Measurements from ENCODE around the gene SDK2. TPM values are rescaled to one million over a fixed set of nuclear protein-coding genes. Genes with fewer than 3 reads are reported as not detected.

Gene SDK2
- total RNA-seq, 2 experiments from 2014 or later: 2.4 to 2.5 TPM

- ChIA-PET CTCF (no interaction called here), POLR2A (no interaction called here)
- no peaks in the 10 kb centered on the region for H3K36me3 Mint-ChIP-seq (ENCODE audit: low read depth)
- H3K9me3 Mint-ChIP-seq: no peaks in the 10 kb centered on the region
- peaks cover 6% of the 10 kb centered on the region for H3K27me3 Mint-ChIP-seq
- H3K4me3 Mint-ChIP-seq: no peak overlapping the region
- no peaks in the 10 kb centered on the region for H3K4me1 Mint-ChIP-seq
- DNase-seq: no peak
- no peak overlapping the region for H3K27ac Mint-ChIP-seq
These were observed 133.1 kb downstream of the SDK2 start for GRCh38 chr17:73510981-73511718.

GRCh38 chr17:73508931-73509605 lies 135.2 kb downstream of the SDK2 start:
- no peak overlapping the region for H3K4me3 Mint-ChIP-seq
- no peaks in the 10 kb centered on the region for H3K36me3 Mint-ChIP-seq (ENCODE audit: low read depth)
- peaks cover 6% of the 10 kb centered on the region for H3K27me3 Mint-ChIP-seq
- H3K27ac Mint-ChIP-seq: no peak overlapping the region
- no peaks in the 10 kb centered on the region for H3K4me1 Mint-ChIP-seq
- CTCF ChIA-PET: no interaction called here
- DNase-seq: no peak
- no peaks in the 10 kb centered on the region for H3K9me3 Mint-ChIP-seq
- POLR2A ChIA-PET: no interaction called here

- CTCF ChIA-PET: no interaction called here
- POLR2A ChIA-PET: no interaction called here
- no peak for DNase-seq
- Mint-ChIP-seq H3K9me3 (no peaks in the 10 kb centered on the region), H3K36me3 (ENCODE audit: low read depth) (no peaks in the 10 kb centered on the region), H3K4me3 (no peak overlapping the region), H3K27me3 (peaks cover 4% of the 10 kb centered on the region), H3K4me1 (no peaks in the 10 kb centered on the region), H3K27ac (no peak overlapping the region)
These were observed 136.0 kb downstream of the SDK2 start for GRCh38 chr17:73508057-73508930.

- no peaks in the 10 kb centered on the region for H3K36me3 Mint-ChIP-seq (ENCODE audit: low read depth)
- ChIA-PET CTCF (no interaction called here), POLR2A (no interaction called here)
- no peaks in the 10 kb centered on the region for H3K4me1 Mint-ChIP-seq
- H3K4me3 Mint-ChIP-seq: no peak overlapping the region
- no peak overlapping the region for H3K27ac Mint-ChIP-seq
- DNase-seq: no peak
- no peaks in the 10 kb centered on the region for H3K27me3 Mint-ChIP-seq
- H3K9me3 Mint-ChIP-seq: no peaks in the 10 kb centered on the region
These were observed 137.5 kb downstream of the SDK2 start for GRCh38 chr17:73506470-73507435.

GRCh38 chr17:73503560-73503959 lies 140.7 kb downstream of the SDK2 start:
- Mint-ChIP-seq H3K27me3 (no peaks in the 10 kb centered on the region), H3K27ac (no peak overlapping the region), H3K4me1 (no peaks in the 10 kb centered on the region), H3K36me3 (ENCODE audit: low read depth) (no peaks in the 10 kb centered on the region), H3K9me3 (no peaks in the 10 kb centered on the region), H3K4me3 (no peak overlapping the region)
- ChIA-PET POLR2A (no interaction called here), CTCF (no interaction called here)
- DNase-seq: no peak

- no peaks in the 10 kb centered on the region for H3K36me3 Mint-ChIP-seq (ENCODE audit: low read depth)
- H3K27ac Mint-ChIP-seq: no peak overlapping the region
- ChIA-PET CTCF (no interaction called here), POLR2A (no interaction called here)
- H3K4me3 Mint-ChIP-seq: no peak overlapping the region
- H3K4me1 Mint-ChIP-seq: no peaks in the 10 kb centered on the region
- DNase-seq: no peak
- H3K9me3 Mint-ChIP-seq: no peaks in the 10 kb centered on the region
- no peaks in the 10 kb centered on the region for H3K27me3 Mint-ChIP-seq
These were observed 143.7 kb downstream of the SDK2 start for GRCh38 chr17:73500414-73500999.

GRCh38 chr17:73498886-73499554 lies 145.2 kb downstream of the SDK2 start:
- Mint-ChIP-seq H3K27me3 (no peaks in the 10 kb centered on the region), H3K9me3 (no peaks in the 10 kb centered on the region), H3K4me1 (no peaks in the 10 kb centered on the region), H3K4me3 (no peak overlapping the region), H3K36me3 (ENCODE audit: low read depth) (no peaks in the 10 kb centered on the region), H3K27ac (no peak overlapping the region)
- ChIA-PET CTCF (interaction anchor here (0.5 kb wide), 1 partner anchor 203 kb away, joined by 3 read pairs; no protein-coding TSS in a partner anchor), POLR2A (no interaction called here)
- no peak for DNase-seq

GRCh38 chr17:73498176-73498575 lies 146.1 kb downstream of the SDK2 start:
- POLR2A ChIA-PET: no interaction called here
- H3K36me3 Mint-ChIP-seq (ENCODE audit: low read depth): no peaks in the 10 kb centered on the region

GRCh38 chr17:73497721-73498120 lies 146.5 kb downstream of the SDK2 start:
- Mint-ChIP-seq H3K9me3 (no peaks in the 10 kb centered on the region), H3K27ac (no peak overlapping the region), H3K36me3 (ENCODE audit: low read depth) (no peaks in the 10 kb centered on the region), H3K4me3 (no peak overlapping the region), H3K4me1 (no peaks in the 10 kb centered on the region), H3K27me3 (no peaks in the 10 kb centered on the region)
- POLR2A ChIA-PET: no interaction called here
- CTCF ChIA-PET: no interaction called here
- DNase-seq: no peak

More at GRCh38 chr17:73498176-73498575, 146.1 kb downstream of the SDK2 start:
- Mint-ChIP-seq H3K9me3 (no peaks in the 10 kb centered on the region), H3K27ac (no peak overlapping the region), H3K4me3 (no peak overlapping the region), H3K27me3 (no peaks in the 10 kb centered on the region), H3K4me1 (no peaks in the 10 kb centered on the region)
- CTCF ChIA-PET: interaction anchor here (0.5 kb wide), 1 partner anchor 202 kb away, joined by 3 read pairs; no protein-coding TSS in a partner anchor
- no peak for DNase-seq

GRCh38 chr17:73496232-73496631 lies 148.0 kb downstream of the SDK2 start:
- no peak overlapping the region for H3K27ac Mint-ChIP-seq
- no peaks in the 10 kb centered on the region for H3K36me3 Mint-ChIP-seq (ENCODE audit: low read depth)
- H3K4me1 Mint-ChIP-seq: no peaks in the 10 kb centered on the region
- H3K27me3 Mint-ChIP-seq: no peaks in the 10 kb centered on the region
- POLR2A ChIA-PET: no interaction called here
- H3K9me3 Mint-ChIP-seq: no peaks in the 10 kb centered on the region
- CTCF ChIA-PET: no interaction called here
- no peak overlapping the region for H3K4me3 Mint-ChIP-seq
- DNase-seq: no peak

- Mint-ChIP-seq H3K27me3 (no peaks in the 10 kb centered on the region), H3K4me1 (no peaks in the 10 kb centered on the region), H3K36me3 (ENCODE audit: low read depth) (no peaks in the 10 kb centered on the region), H3K4me3 (no peak overlapping the region), H3K9me3 (no peaks in the 10 kb centered on the region), H3K27ac (no peak overlapping the region)
- no peak for DNase-seq
- ChIA-PET CTCF (no interaction called here), POLR2A (no interaction called here)
These were observed 148.6 kb downstream of the SDK2 start for GRCh38 chr17:73495641-73496040.

- H3K36me3 Mint-ChIP-seq (ENCODE audit: low read depth): no peaks in the 10 kb centered on the region
- POLR2A ChIA-PET: no interaction called here
- no peak overlapping the region for H3K4me3 Mint-ChIP-seq
- no peaks in the 10 kb centered on the region for H3K4me1 Mint-ChIP-seq
- no peak for DNase-seq
- no peaks in the 10 kb centered on the region for H3K27me3 Mint-ChIP-seq
- no peaks in the 10 kb centered on the region for H3K9me3 Mint-ChIP-seq
- no peak overlapping the region for H3K27ac Mint-ChIP-seq
- CTCF ChIA-PET: no interaction called here
These were observed 149.3 kb downstream of the SDK2 start for GRCh38 chr17:73494950-73495349.

Data from activated CD4-positive, alpha-beta memory T cell treated with anti-CD3 and anti-CD28 coated beads, Interleukin-2, amount 10 ng/mL, durations not matched to agents 7 days and 5 days (primary cell).